Stimulated activated CD8-positive, alpha-beta memory T cell treated with anti-CD3 and anti-CD28 coated beads, Interleukin-4, amount 100 ng/mL, for 1 hour (primary cell): Measurements from ENCODE around the gene CEACAM16.
"Not testable (repeated sequence)": the region's sequence is repeated elsewhere in the genome, so short reads cannot be mapped to it uniquely, and the experiment has no call there.

ENCODE experiments used
- DNase-seq, 2 donors: peaks; one replicate each; pipeline ENCODE4 v3.0.0-alpha.2; 2020; ENCODE audit warnings: low read depth in 2 of 2, low spot score in 1 of 2

The CEACAM16 gene

GRCh38 chr19:44675521-44675920 lies 23.4 kb upstream of the CEACAM16 start:
- DNase-seq, result no peak

GRCh38 chr19:44677019-44677811 lies 21.7 kb upstream of the CEACAM16 start:
- DNase-seq, result no peak

GRCh38 chr19:44680536-44680935 lies 18.4 kb upstream of the CEACAM16 start:
- DNase-seq, result no peak

GRCh38 chr19:44681992-44682790 lies 16.8 kb upstream of the CEACAM16 start:
- DNase-seq, result no peak

- no peak for DNase-seq
These were observed 16.1 kb upstream of the CEACAM16 start for GRCh38 chr19:44682807-44683206.

GRCh38 chr19:44683434-44684210 lies 15.3 kb upstream of the CEACAM16 start:
- no peak for DNase-seq

GRCh38 chr19:44684396-44684795 lies 14.6 kb upstream of the CEACAM16 start:
- not testable (repeated sequence) for DNase-seq

- no peak for DNase-seq
These were observed 13.8 kb upstream of the CEACAM16 start for GRCh38 chr19:44684892-44685863.

- DNase-seq, result no peak
These were observed 13.1 kb upstream of the CEACAM16 start for GRCh38 chr19:44685877-44686276.

GRCh38 chr19:44686896-44687295 lies 12.1 kb upstream of the CEACAM16 start:
- no peak for DNase-seq

GRCh38 chr19:44687888-44688287 lies 11.1 kb upstream of the CEACAM16 start:
- DNase-seq, result no peak

GRCh38 chr19:44689290-44690130 lies 9.4 kb upstream of the CEACAM16 start:
- peak; percentile 55 to 61 for DNase-seq

- DNase-seq, result no peak
These were observed 8.9 kb upstream of the CEACAM16 start for GRCh38 chr19:44690131-44690440.

GRCh38 chr19:44692379-44692721 lies 6.6 kb upstream of the CEACAM16 start:
- no peak for DNase-seq

GRCh38 chr19:44694184-44694579 lies 4.8 kb upstream of the CEACAM16 start:
- no peak for DNase-seq

GRCh38 chr19:44696939-44697669 lies 1.8 kb upstream of the CEACAM16 start:
- no peak for DNase-seq

GRCh38 chr19:44697670-44698034 lies 1.3 kb upstream of the CEACAM16 start:
- no peak for DNase-seq

- no peak for DNase-seq
These were observed 1.6 kb downstream of the CEACAM16 start for GRCh38 chr19:44700547-44700946.

- no peak for DNase-seq
These were observed 2.3 kb downstream of the CEACAM16 start for GRCh38 chr19:44701228-44701627.
